OCI-LY7 (cell line): Measurements from ENCODE around the gene KCND3. TPM values are rescaled to one million over a fixed set of nuclear protein-coding genes. Genes with fewer than 3 reads are reported as not detected.

Experiments
- BruUV-seq: library from RNA; stranded (reverse); fragments of 400-500 nt; replicated peaks from 2 replicates; lab custom pipeline; 2021; lab: Mats Ljungman, UMichigan
- CTCF ChIA-PET: fragments of 300-600 bp; sonication (Branson Sonifier 250); formaldehyde crosslinking; loops from one replicate; lab custom pipeline; 2022; ENCODE audit warnings: antibody characterized with exemption; ENCODE audit not compliant: unreplicated experiment; lab: Charles Lee
- POLR2A ChIA-PET: fragments of 300-600 bp; sonication (Branson Sonifier 250); formaldehyde crosslinking; loops from one replicate; lab custom pipeline; 2022; ENCODE audit warnings: antibody characterized with exemption; lab: Charles Lee
- DNase-seq: peaks from one replicate; pipeline ENCODE4 v3.0.0-alpha.2; 2015; ENCODE audit warnings: low spot score
- H2AFZ ChIP-seq: fragments of 200-600 bp; sonication (generic), shearing (Covaris generic); 2 replicates; pipeline ENCODE4 v1.6.1; 2014; ENCODE audit warnings: mild to moderate bottlenecking, antibody characterized with exemption, low read length, moderate library complexity
- H3K27ac ChIP-seq: fragments of 200-600 bp; sonication (generic); 2 replicates; pipeline ENCODE4 v1.5.1; 2014; ENCODE audit warnings: mixed run types, low read depth, mild to moderate bottlenecking, moderate library complexity, low read length, inconsistent platforms; ENCODE audit not compliant: poor library complexity, severe bottlenecking
- H3K36me3 ChIP-seq: fragments of 200-600 bp; sonication (generic); 2 replicates; pipeline ENCODE4 v1.6.1; 2014; ENCODE audit warnings: mild to moderate bottlenecking, antibody characterized with exemption, low read length, moderate library complexity, mixed read lengths; ENCODE audit not compliant: insufficient read depth
- H3K4me1 ChIP-seq: fragments of 200-600 bp; sonication (generic); 2 replicates; pipeline ENCODE4 v1.5.1; 2014; ENCODE audit warnings: mild to moderate bottlenecking, low read length; ENCODE audit not compliant: insufficient read depth, poor library complexity, severe bottlenecking
- H3K4me2 ChIP-seq: fragments of 200-600 bp; sonication (generic); 2 replicates; pipeline ENCODE4 v1.6.1; 2014; ENCODE audit warnings: mild to moderate bottlenecking, low read length
- H3K4me3 ChIP-seq: fragments of 200-600 bp; sonication (generic); 2 replicates; pipeline ENCODE4 v1.5.1; 2014; ENCODE audit warnings: mild to moderate bottlenecking, low read depth, low read length; ENCODE audit not compliant: poor library complexity, severe bottlenecking
- H3K79me2 ChIP-seq: fragments of 200-600 bp; sonication (generic); 2 replicates; pipeline ENCODE4 v1.6.1; 2016; ENCODE audit warnings: low read depth, mild to moderate bottlenecking, low read length, moderate library complexity, mixed read lengths; ENCODE audit not compliant: insufficient read depth
- H3K9me2 ChIP-seq: fragments of 200-600 bp; sonication (generic); 2 replicates; pipeline ENCODE4 v1.6.1; 2016; ENCODE audit warnings: mild to moderate bottlenecking, low read length, mixed read lengths; ENCODE audit not compliant: insufficient read depth
- H3K9me3 ChIP-seq: fragments of 200-600 bp; sonication (generic); 2 replicates; pipeline ENCODE4 v1.6.1; 2014; ENCODE audit warnings: mild to moderate bottlenecking, mixed run types, low read length, mixed read lengths
- H4K20me1 ChIP-seq: fragments of 200-600 bp; sonication (generic); 2 replicates; pipeline ENCODE4 v1.6.1; 2014; ENCODE audit warnings: mild to moderate bottlenecking, antibody characterized with exemption, low read length, moderate library complexity, mixed read lengths; ENCODE audit not compliant: insufficient read depth
- CTCF ChIP-seq: fragments of 200-600 bp; sonication (generic); conservative IDR thresholded peaks from 2 replicates; pipeline ENCODE4 v1.5.1; 2014; ENCODE audit warnings: mild to moderate bottlenecking, antibody characterized with exemption, low read length, moderate library complexity, mixed read lengths
- EZH2phosphoT487 ChIP-seq: fragments of 200-600 bp; sonication (generic); IDR thresholded peaks from 2 replicates; pipeline ENCODE4 v1.6.1; 2018; ENCODE audit warnings: low read depth, borderline replicate concordance, mild to moderate bottlenecking, mixed run types, antibody characterized with exemption, low read length, moderate library complexity, mixed read lengths
- intact Hi-C: fragments of 100-400 bp; cut with micrococcal nuclease; formaldehyde crosslinking; loops from one replicate; pipeline ENCODE4 v1.10.0; 2022; ENCODE audit not compliant: unreplicated experiment
- total RNA-seq, 2 experiments: library from RNA; depleted of rRNA in 1 of 2; stranded (reverse); fragments of >200 nt in 1 of 2; shearing (Covaris generic) in 1 of 2; gene quantifications; 2 replicates each; pipeline ENCODE4 v1.2.3, GENCODE V29; 2014 to 2022

The KCND3 gene
- total RNA-seq, 2 experiments from 2014 or later, result not detected

GRCh38 chr1:111736548-111737215 is 252.8 kb downstream of the KCND3 start:
- Histone ChIP-seq H3K9me2 (no peaks in the 10 kb centered on the region), H3K27ac (no peak overlapping the region), H2AFZ (no peak overlapping the region), H3K9me3 (no peaks in the 10 kb centered on the region), H3K79me2 (no peaks in the 10 kb centered on the region), H4K20me1 (no peaks in the 10 kb centered on the region), H3K4me1 (peaks cover 32% of the 10 kb centered on the region), H3K36me3 (no peaks in the 10 kb centered on the region), H3K4me2 (peak overlapping the region; percentile 88), H3K4me3 (no peak overlapping the region)
- POLR2A ChIA-PET, result interaction anchor here (0.6 to 3.1 kb wide), 8 partner anchors 8 to 1327 kb away, joined by 3 to 16 read pairs (median 4); no protein-coding TSS in a partner anchor
- no peak for DNase-seq
- TF ChIP-seq CTCF (no peak), EZH2phosphoT487 (no peak)
- BruUV-seq, result no TSS peak
- CTCF ChIA-PET, result interaction anchor here (1.5 kb wide), 1 partner anchor 10 kb away, joined by 4 read pairs; no protein-coding TSS in a partner anchor
- intact Hi-C loops, result loop anchor here (5.0 kb wide), 1 partner anchor 229 kb away; no protein-coding TSS in a partner anchor

- no peak overlapping the region for H3K4me3 ChIP-seq
- no peak overlapping the region for H3K4me2 ChIP-seq
- no peaks in the 10 kb centered on the region for H3K9me3 ChIP-seq
- ChIA-PET POLR2A (interaction anchor here (0.6 to 3.1 kb wide), 5 partner anchors 8 to 1326 kb away, joined by 3 to 16 read pairs (median 4); no protein-coding TSS in a partner anchor), CTCF (interaction anchor here (0.5 kb wide), 1 partner anchor 34 kb away, joined by 3 read pairs; no protein-coding TSS in a partner anchor)
- no peak for DNase-seq
- H3K9me2 ChIP-seq, result no peaks in the 10 kb centered on the region
- H2AFZ ChIP-seq, result no peak overlapping the region
- intact Hi-C loops, result loop anchor here (5.0 kb wide), 1 partner anchor 229 kb away; no protein-coding TSS in a partner anchor
- H4K20me1 ChIP-seq, result no peaks in the 10 kb centered on the region
- H3K79me2 ChIP-seq, result no peaks in the 10 kb centered on the region
- BruUV-seq, result no TSS peak
- peaks cover 32% of the 10 kb centered on the region for H3K4me1 ChIP-seq
- no peak overlapping the region for H3K27ac ChIP-seq
- no peaks in the 10 kb centered on the region for H3K36me3 ChIP-seq
- no peak for TF ChIP-seq CTCF
- TF ChIP-seq EZH2phosphoT487, result no peak
Observed at GRCh38 chr1:111735858-111736544, 253.5 kb downstream of the KCND3 start.
